ENCODE data around the gene SMARCA4. TPM values are rescaled to one million over a fixed set of nuclear protein-coding genes. Genes with fewer than 3 reads are reported as not detected.

Gene SMARCA4
- total RNA-seq, 4 donors from 2014 or later: 42.4 to 89.9 (median 57.8) TPM

DNA sequence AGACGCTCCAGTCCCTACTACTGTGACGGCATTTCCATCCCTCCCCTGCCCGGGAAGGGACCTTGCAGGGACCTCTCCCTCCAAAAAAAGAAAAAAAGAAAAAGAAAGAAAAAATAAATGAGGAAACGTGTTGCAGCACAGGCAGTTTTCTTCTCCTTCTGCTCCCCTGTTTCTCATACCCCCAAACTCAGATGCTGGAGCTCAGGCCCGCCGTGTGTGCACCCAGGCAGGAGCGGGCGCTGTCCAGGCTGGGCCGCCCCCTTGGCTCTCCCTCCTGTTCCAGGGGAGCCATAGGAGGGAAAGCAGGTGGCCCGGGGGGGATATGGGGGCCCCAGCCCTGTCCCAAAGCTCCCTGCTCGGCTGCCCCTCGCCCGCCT lies 38.2 kb upstream of the SMARCA4 start:
- no peak for ATAC-seq (ENCODE audit: low FRiP score)
- TF ChIP-seq, protein P1, sequence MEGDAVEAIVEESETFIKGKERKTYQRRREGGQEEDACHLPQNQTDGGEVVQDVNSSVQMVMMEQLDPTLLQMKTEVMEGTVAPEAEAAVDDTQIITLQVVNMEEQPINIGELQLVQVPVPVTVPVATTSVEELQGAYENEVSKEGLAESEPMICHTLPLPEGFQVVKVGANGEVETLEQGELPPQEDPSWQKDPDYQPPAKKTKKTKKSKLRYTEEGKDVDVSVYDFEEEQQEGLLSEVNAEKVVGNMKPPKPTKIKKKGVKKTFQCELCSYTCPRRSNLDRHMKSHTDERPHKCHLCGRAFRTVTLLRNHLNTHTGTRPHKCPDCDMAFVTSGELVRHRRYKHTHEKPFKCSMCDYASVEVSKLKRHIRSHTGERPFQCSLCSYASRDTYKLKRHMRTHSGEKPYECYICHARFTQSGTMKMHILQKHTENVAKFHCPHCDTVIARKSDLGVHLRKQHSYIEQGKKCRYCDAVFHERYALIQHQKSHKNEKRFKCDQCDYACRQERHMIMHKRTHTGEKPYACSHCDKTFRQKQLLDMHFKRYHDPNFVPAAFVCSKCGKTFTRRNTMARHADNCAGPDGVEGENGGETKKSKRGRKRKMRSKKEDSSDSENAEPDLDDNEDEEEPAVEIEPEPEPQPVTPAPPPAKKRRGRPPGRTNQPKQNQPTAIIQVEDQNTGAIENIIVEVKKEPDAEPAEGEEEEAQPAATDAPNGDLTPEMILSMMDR (IDR thresholded peaks at IDR 0.05): no peak
- no peak for DNase-seq (ENCODE audit: low spot score)

DNA sequence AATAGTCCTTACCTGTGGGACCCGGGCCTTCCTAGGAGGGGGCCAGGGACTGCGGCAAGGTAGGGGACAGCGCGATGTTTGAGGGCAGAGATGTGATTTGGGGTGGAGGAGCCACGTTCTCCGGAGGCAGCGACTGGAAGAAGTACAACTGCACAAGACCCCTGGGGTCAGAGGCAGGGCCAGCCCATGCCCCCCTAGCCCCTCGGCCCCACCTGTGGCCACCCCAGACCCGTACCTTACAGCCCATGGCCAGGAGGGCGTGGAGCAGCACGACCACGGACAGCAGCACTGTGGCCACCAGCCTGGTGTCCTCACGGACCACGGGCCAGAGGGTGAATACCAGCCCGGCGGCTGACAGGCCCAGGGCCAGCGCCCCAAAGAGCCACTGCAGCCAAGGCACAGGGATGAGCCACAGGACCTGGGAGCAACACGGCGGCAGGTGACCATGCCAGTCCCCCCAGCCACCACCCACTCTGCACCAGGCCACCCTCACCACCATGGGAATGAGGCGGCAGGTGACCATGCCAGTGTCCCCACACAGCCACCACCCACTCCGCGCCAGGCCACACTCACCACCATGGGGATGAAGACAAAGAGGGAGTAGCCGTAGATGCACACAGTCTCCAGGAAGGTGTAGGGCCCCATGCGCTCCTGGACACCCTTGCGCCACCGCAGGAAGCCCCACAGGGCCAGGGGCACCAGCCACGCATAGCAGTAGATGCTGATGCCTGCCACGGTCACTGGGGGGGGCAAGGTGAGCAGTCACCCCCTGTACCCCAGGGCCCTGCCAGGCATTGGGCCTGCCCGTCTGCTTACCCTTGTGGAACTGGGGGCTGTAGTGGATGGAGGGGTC lies 37.3 kb upstream of the SMARCA4 start:
- no peak for DNase-seq (ENCODE audit: low spot score)
- TF ChIP-seq, protein P1 (IDR thresholded peaks at IDR 0.05): no peak
- ATAC-seq (ENCODE audit: low FRiP score): no peak

DNA sequence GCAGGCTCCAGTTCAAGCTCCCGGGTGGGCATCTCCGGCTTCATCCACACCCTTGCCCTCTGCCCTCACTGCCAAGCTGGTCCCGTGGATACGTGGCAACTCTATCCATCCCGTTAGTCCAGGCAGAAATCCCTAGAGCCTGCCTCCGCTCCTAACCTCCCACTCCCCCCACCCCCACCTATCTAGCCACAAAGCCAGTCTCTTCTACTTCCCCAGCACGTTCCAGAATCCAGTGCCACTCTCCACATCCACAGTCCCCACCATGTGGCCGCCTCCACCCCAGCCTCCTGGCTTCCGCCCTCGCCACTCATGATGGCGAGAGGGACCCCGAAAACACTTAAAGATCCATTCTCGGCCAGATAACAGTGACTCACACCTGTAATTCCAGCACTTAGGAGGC lies 36.2 kb upstream of the SMARCA4 start:
- DNase-seq (ENCODE audit: low spot score) (no peak), ATAC-seq (ENCODE audit: low FRiP score) (no peak)
- TF ChIP-seq, protein P1 (IDR thresholded peaks at IDR 0.05): no peak

DNA sequence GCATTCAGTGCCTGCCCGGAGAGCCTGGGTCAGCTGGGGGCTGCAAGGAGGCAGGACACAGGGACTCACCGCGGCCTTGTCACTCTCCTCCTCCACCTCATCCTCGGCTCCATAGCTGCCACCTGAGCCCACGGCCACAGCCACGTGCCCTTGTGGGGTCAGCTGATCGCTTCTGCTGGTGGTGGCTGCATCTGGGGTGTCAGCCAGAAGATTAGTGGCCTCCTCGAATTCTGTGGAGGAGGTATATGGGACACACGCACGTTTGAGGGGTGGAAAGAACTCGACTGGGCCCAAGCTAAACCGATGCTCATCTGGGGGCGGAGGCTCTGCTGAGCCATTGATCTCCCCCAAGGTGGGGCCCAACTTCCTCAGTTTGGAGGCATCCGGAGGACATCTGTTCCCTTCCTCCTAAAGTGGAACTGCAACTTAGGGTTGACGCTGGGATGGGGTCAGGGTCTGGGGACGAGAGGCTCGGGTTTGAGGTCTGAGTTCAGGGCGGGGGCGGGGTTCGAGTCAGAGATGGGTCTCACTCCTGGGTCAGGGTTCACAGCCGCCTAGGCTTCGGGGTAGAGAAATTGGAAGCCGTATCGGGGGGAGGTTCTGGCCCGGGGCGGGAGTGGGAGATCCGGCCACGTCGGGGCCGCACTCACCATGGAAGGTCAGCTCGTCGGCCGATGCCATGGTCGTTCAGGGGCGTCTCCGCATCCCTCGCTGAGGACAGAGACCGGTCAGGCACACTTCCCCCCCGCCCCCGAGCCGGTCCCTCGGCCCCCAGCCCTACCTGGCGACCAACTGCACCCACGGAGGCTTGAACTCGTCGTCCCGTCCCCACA lies 32.9 kb upstream of the SMARCA4 start:
- TF ChIP-seq, protein P1 (IDR thresholded peaks at IDR 0.05): no peak
- ATAC-seq (ENCODE audit: low FRiP score): peak; percentile 5
- DNase-seq (ENCODE audit: low spot score): no peak

DNA sequence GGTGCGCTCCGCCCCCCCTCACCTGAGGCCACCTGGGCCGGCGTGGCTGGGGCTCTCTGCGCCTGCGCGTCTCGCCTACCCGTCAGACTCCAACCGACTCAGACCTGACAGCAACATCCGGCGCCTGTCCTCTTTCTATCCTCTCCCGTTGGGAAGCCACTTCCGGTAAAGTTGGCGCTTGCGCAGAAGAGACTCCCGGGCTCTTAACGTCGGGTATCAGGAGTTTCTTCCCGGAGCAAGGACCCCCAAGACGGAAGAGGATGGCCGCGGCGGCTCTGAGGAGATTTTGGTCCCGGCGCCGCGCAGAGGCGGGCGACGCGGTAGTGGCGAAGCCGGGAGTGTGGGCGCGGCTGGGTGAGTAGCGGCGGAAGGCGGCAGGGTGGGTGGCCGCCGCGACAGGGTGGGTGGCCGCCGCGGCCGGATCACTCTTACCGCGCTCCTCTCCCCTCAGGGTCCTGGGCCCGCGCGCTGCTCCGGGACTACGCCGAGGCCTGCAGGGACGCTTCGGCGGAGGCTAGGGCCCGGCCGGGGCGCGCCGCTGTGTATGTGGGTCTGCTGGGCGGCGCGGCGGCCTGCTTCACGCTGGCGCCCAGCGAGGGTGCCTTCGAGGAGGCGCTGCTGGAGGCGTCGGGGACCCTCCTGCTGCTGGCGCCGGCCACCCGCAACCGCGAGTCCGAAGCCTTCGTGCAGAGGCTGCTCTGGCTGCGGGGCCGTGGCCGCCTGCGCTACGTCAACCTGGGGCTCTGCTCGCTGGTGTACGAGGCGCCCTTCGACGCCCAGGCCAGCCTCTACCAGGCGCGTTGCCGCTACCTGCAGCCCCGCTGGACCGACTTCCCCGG lies 32.0 kb upstream of the SMARCA4 start, which contains the start of the genes TIMM29 and YIPF2:
TSS of gene TIMM29 (plus strand) at position 249 of the 839 bp plus-strand sequence. CDS start at position 261, 12 bp downstream.
TSS of gene YIPF2 (minus strand) at position 77 of the 839 bp plus-strand sequence. CDS start 229 bp downstream, outside the sequence.
- DNase-seq (ENCODE audit: low spot score) (peak; percentile 66), ATAC-seq (ENCODE audit: low FRiP score) (peak; percentile 91)
- TF ChIP-seq, protein P1 (IDR thresholded peaks at IDR 0.05): no peak

DNA sequence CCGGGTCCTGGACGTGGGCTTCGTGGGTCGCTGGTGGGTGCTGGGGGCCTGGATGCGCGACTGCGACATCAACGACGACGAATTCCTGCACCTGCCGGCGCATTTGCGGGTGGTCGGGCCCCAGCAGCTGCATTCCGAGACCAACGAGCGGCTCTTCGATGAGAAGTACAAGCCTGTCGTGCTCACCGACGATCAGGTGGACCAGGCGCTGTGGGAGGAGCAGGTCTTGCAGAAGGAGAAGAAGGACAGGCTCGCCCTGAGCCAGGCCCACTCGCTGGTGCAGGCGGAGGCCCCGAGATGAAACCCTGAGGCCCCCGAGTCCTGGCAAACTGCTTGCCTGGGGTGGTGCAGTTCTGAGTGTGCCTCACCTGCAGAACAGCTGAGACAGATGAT lies 31.4 kb upstream of the SMARCA4 start:
- TF ChIP-seq, protein P1 (IDR thresholded peaks at IDR 0.05): no peak
- ATAC-seq (ENCODE audit: low FRiP score): no peak
- no peak for DNase-seq (ENCODE audit: low spot score)

All from omental fat pad (tissue), 4 donors.